T-cell (primary cell): ENCODE measurements around the gene TRPM1. TPM values are rescaled to one million over a fixed set of nuclear protein-coding genes. Genes with fewer than 3 reads are reported as not detected.

Experiments used
- ATAC-seq, 4 experiments: fragments of 200-7000 bp in 3 of 4; fragments of 150-1000 bp in 1 of 4; cut with Tn5 transposase; replicated peaks in 1 of 4; 1 replicate in 3 of 4; 2 replicates in 1 of 4; pipeline ENCODE4 v1.10.0; 2021; ENCODE audit warnings: moderate library complexity in 3 of 4, mild to moderate bottlenecking in 2 of 4, moderate number of reproducible peaks in 1 of 4
- CTCF ChIA-PET, 2 donors: fragments of 300-600 bp; sonication (Branson Sonifier 250); formaldehyde crosslinking; loops; one replicate each; lab custom pipeline; 2022; ENCODE audit warnings: antibody characterized with exemption in 2 of 2; lab: Charles Lee
- POLR2A ChIA-PET, 2 donors: fragments of 300-600 bp; sonication (Branson Sonifier 250); formaldehyde crosslinking; loops; one replicate each; lab custom pipeline; 2022; ENCODE audit warnings: antibody characterized with exemption in 2 of 2; lab: Charles Lee
- DNase-seq, 35 experiments: peaks; one replicate each; pipeline versions ENCODE4 v3.0.0 to v3.0.0-alpha.2; 2013 to 2023
- H3K27ac ChIP-seq: one replicate; pipeline ENCODE4 v1.5.1; 2013; ENCODE audit warnings: low read length
- H3K27me3 ChIP-seq, 2 experiments: replicated peaks in 1 of 2; 1 replicate in 1 of 2; 2 replicates in 1 of 2; pipeline versions ENCODE4 v1.6.1 to v1.7.0; 2013; ENCODE audit warnings: low read length in 1 of 2, mixed read lengths in 1 of 2; ENCODE audit not compliant: control insufficient read depth in 2 of 2, insufficient read depth in 2 of 2; ENCODE audit errors: extremely low read depth in 1 of 2
- H3K36me3 ChIP-seq, 2 donors: 1 replicate in 1 of 2; 2 replicates in 1 of 2; pipeline versions ENCODE4 v1.6.1 to v1.7.0; 2013; ENCODE audit warnings: low read length in 1 of 2; ENCODE audit not compliant: control insufficient read depth in 2 of 2, insufficient read depth in 1 of 2; ENCODE audit errors: extremely low read depth in 1 of 2
- H3K4me1 ChIP-seq, 2 experiments: 1 replicate in 1 of 2; 2 replicates in 1 of 2; pipeline versions ENCODE4 v1.6.1 to v1.7.0; 2013; ENCODE audit warnings: low read length in 2 of 2, mixed read lengths in 1 of 2; ENCODE audit not compliant: insufficient read depth in 2 of 2, control insufficient read depth in 1 of 2; ENCODE audit errors: extremely low read depth in 1 of 2
- H3K4me3 ChIP-seq, 2 donors: 1 replicate in 1 of 2; 2 replicates in 1 of 2; pipeline versions ENCODE4 v1.5.1 to v1.7.0; 2013; ENCODE audit warnings: mild to moderate bottlenecking in 2 of 2, low read length in 1 of 2, moderate library complexity in 1 of 2; ENCODE audit not compliant: control insufficient read depth in 1 of 2; ENCODE audit errors: extremely low read depth in 1 of 2
- H3K9me3 ChIP-seq: 2 replicates; pipeline ENCODE4 v1.7.0; 2013
- H3K27ac Mint-ChIP-seq, 2 donors: one replicate each; pipeline ENCODE4 v1.8.0; 2020 to 2021; ENCODE audit warnings: mild to moderate bottlenecking in 2 of 2, mixed read lengths in 2 of 2
- H3K27me3 Mint-ChIP-seq, 2 donors: one replicate each; pipeline ENCODE4 v1.8.0; 2021 to 2022; ENCODE audit warnings: mixed read lengths in 2 of 2
- H3K36me3 Mint-ChIP-seq: one replicate; pipeline ENCODE4 v1.8.0; 2021; ENCODE audit warnings: mixed read lengths
- H3K4me1 Mint-ChIP-seq, 3 donors: one replicate each; pipeline ENCODE4 v1.8.0; 2020 to 2022; ENCODE audit warnings: mixed read lengths in 3 of 3, mild to moderate bottlenecking in 1 of 3
- H3K4me3 Mint-ChIP-seq, 3 donors: one replicate each; pipeline ENCODE4 v1.8.0; 2020 to 2022; ENCODE audit warnings: mild to moderate bottlenecking in 3 of 3, mixed read lengths in 3 of 3, moderate library complexity in 3 of 3
- H3K9me3 Mint-ChIP-seq, 3 donors: one replicate each; pipeline ENCODE4 v1.8.0; 2020 to 2022; ENCODE audit warnings: mixed read lengths in 3 of 3
- WGBS: methylation state at CpG from one replicate; pipeline ENCODE4 v1.1.5; 2013; ENCODE audit warnings: missing lambda C conversion rate; ENCODE audit not compliant: insufficient coverage; 5-methylcytosine and 5-hydroxymethylcytosine counted together
- total RNA-seq, 35 experiments: library from RNA in 6 of 35; stranded (reverse) in 6 of 35; fragments of 120-200 nt in 1 of 35; gene quantifications; one replicate each; pipeline versions ENCODE4 v1.2.1 to v1.2.4 and lab custom pipeline; 2013 to 2026

Gene TRPM1
- total RNA-seq, result not detected
- total RNA-seq (2013), result not detected
- 0 to 0.09 (median 0) reads per million in 29 experiments for total RNA-seq (lab: John Stamatoyannopoulos, UW)

- H3K9me3 ChIP-seq, result no peaks in the 10 kb centered on the region
- ChIA-PET POLR2A (no interaction called here), CTCF (no interaction called here)
- H3K4me3 Mint-ChIP-seq, result no peak within 1 kb of the TSS
- H3K27me3 ChIP-seq, result peaks cover 0 to 11% of the 10 kb centered on the region in 2 experiments
- no peak within 1 kb of the TSS for H3K27ac Mint-ChIP-seq
- no peak within 1 kb of the TSS for H3K27ac ChIP-seq
- no peaks in the 10 kb centered on the region for H3K4me1 ChIP-seq
- ATAC-seq (no peak), DNase-seq (no peak)
- no peak within 1 kb of the TSS for H3K4me3 ChIP-seq
- H3K4me1 Mint-ChIP-seq, result peaks cover 0 to 2% (median 0%) of the 10 kb centered on the region in 3 donors
- H3K36me3 ChIP-seq, result no peaks in the 10 kb centered on the region
- peaks cover 0 to 3% of the 10 kb centered on the region in 2 donors for H3K27me3 Mint-ChIP-seq
- 88% methylated on average over 1 of the region's 5 CpGs for WGBS
- no peaks in the 10 kb centered on the region for H3K36me3 Mint-ChIP-seq
- H3K9me3 Mint-ChIP-seq, result no peaks in the 10 kb centered on the region
Observed at GRCh38 chr15:31101262-31102038, at the start of gene TRPM1. Gene TRPM1, minus strand, starts transcription at chr15:31101725. Its CDS starts 20,370 bp downstream, at chr15:31081355.

- ChIA-PET POLR2A (no interaction called here), CTCF (no interaction called here)
- no peak overlapping the region for H3K4me3 ChIP-seq
- Mint-ChIP-seq H3K4me3 (no peak overlapping the region), H3K27me3 (peaks cover 0 to 5% of the 10 kb centered on the region in 2 donors), H3K9me3 (no peaks in the 10 kb centered on the region), H3K27ac (no peak overlapping the region), H3K4me1 (no peaks in the 10 kb centered on the region), H3K36me3 (no peaks in the 10 kb centered on the region)
- H3K36me3 ChIP-seq, result no peaks in the 10 kb centered on the region
- no peak for ATAC-seq
- no peak overlapping the region for H3K27ac ChIP-seq
- H3K4me1 ChIP-seq, result peaks cover 0 to 4% of the 10 kb centered on the region in 2 experiments
- no peaks in the 10 kb centered on the region for H3K9me3 ChIP-seq
- WGBS, result 86% methylated on average over 6 of the region's 9 CpGs
- peaks cover 0 to 16% of the 10 kb centered on the region in 2 experiments for H3K27me3 ChIP-seq
- DNase-seq, result no peak
Observed at GRCh38 chr15:31150732-31151231, 49.3 kb upstream of the TRPM1 start.

GRCh38 chr15:31149987-31150386 lies 48.5 kb upstream of the TRPM1 start:
- no peak overlapping the region for H3K27ac ChIP-seq
- no peaks in the 10 kb centered on the region for H3K9me3 Mint-ChIP-seq
- H3K4me3 ChIP-seq, result no peak overlapping the region
- no peak overlapping the region for H3K27ac Mint-ChIP-seq
- H3K27me3 Mint-ChIP-seq, result peaks cover 0 to 5% of the 10 kb centered on the region in 2 donors
- H3K27me3 ChIP-seq, result peaks cover 0 to 16% of the 10 kb centered on the region in 2 experiments
- no peaks in the 10 kb centered on the region for H3K36me3 ChIP-seq
- CTCF ChIA-PET, result interaction anchor here in 1 of 2 donors (1.1 kb wide), 1 partner anchor 10 kb away, joined by 3 read pairs; no protein-coding TSS in a partner anchor
- H3K9me3 ChIP-seq, result no peaks in the 10 kb centered on the region
- DNase-seq (no peak), ATAC-seq (no peak)
- no peaks in the 10 kb centered on the region for H3K36me3 Mint-ChIP-seq
- H3K4me3 Mint-ChIP-seq, result no peak overlapping the region
- H3K4me1 ChIP-seq, result peaks cover 0 to 4% of the 10 kb centered on the region in 2 experiments
- 80% methylated on average over 1 of the region's 4 CpGs for WGBS
- POLR2A ChIA-PET, result no interaction called here
- H3K4me1 Mint-ChIP-seq, result no peaks in the 10 kb centered on the region

DNA sequence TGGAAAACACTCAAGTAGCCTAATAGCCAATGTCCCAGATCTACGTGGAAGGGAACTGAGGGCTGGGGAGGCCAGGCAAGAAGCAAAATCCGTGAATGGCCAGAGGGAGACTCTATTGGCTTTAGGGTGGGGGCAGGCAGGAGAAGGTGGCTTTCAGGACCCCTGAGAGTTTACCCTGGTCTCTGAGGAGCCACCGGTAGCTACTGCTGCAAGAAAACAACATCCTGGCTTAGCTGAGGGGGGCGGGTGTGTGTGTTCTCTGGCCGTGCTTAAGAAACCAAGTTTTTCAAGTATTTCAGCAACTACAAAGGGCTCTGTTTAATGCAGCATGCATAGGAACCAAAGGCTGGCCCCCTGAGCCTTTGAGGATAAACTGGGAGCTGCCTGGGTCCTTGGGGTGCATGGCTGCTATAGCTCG lies 47.6 kb upstream of the TRPM1 start:
- Histone ChIP-seq H3K9me3 (no peaks in the 10 kb centered on the region), H3K27ac (no peak overlapping the region), H3K4me3 (no peak overlapping the region), H3K4me1 (peaks cover 0 to 4% of the 10 kb centered on the region in 2 experiments), H3K27me3 (peaks cover 0 to 16% of the 10 kb centered on the region in 2 experiments), H3K36me3 (no peaks in the 10 kb centered on the region)
- 40% methylated on average over 5 of the region's 6 CpGs for WGBS
- Mint-ChIP-seq H3K9me3 (no peaks in the 10 kb centered on the region), H3K4me1 (no peaks in the 10 kb centered on the region), H3K4me3 (no peak overlapping the region), H3K27ac (no peak overlapping the region), H3K36me3 (no peaks in the 10 kb centered on the region), H3K27me3 (peaks cover 0 to 5% of the 10 kb centered on the region in 2 donors)
- no peak for DNase-seq
- ChIA-PET POLR2A (no interaction called here), CTCF (interaction anchor here (1.1 to 1.4 kb wide), 2 partner anchors 11 to 21 kb away, joined by 3 read pairs; no protein-coding TSS in a partner anchor)
- no peak for ATAC-seq

DNA sequence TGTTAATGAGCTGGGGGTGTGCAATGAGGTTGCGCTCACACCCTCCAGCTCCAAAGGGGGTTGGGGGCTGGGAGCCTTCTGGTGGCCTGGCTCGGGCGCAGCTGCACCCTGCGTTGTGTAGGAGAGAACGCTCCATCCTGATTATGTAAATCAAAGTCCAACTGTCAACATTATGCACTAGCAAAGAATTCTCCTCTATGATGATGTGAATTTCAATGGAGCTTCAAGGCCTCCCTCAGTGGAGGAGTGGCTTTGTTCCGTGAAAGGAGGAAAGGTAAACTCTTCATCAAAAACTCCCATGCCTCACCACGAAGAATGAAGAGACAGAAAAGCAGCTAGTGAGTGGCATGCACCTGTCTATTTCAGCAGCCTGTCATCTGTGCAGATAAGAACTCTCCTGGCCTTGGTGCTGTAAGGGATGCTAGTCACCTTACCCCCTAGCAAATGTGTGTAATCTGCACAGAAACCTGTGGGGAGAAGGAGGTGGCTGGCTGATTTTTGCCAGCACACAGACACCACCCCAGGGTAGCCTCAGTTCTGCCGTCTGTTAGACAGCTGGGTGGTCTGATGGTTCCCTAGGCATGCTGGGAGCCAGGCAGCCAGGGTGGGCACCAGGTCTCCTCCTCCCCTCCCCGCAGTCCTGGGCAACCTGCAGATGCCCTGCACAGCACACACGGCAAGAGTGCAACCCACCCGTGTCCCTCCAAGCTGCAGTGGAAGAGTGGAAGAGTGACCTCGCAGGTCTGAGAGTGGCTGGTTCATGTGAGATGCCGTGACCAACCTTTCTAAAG lies 47.0 kb upstream of the TRPM1 start:
- no peak for ATAC-seq
- H3K36me3 Mint-ChIP-seq, result no peaks in the 10 kb centered on the region
- Histone ChIP-seq H3K4me3 (no peak overlapping the region), H3K4me1 (peaks cover 0 to 4% of the 10 kb centered on the region in 2 experiments), H3K27ac (no peak overlapping the region), H3K36me3 (no peaks in the 10 kb centered on the region), H3K27me3 (peaks cover 0 to 16% of the 10 kb centered on the region in 2 experiments), H3K9me3 (no peaks in the 10 kb centered on the region)
- no peak for DNase-seq
- peaks cover 0 to 5% of the 10 kb centered on the region in 2 donors for H3K27me3 Mint-ChIP-seq
- no peaks in the 10 kb centered on the region for H3K9me3 Mint-ChIP-seq
- ChIA-PET POLR2A (no interaction called here), CTCF (interaction anchor here (0.6 to 1.4 kb wide), 3 partner anchors 11 to 146 kb away, joined by 3 read pairs; no protein-coding TSS in a partner anchor)
- no peak overlapping the region for H3K27ac Mint-ChIP-seq
- 53% methylated on average over 2 of the region's 13 CpGs for WGBS
- no peaks in the 10 kb centered on the region for H3K4me1 Mint-ChIP-seq
- H3K4me3 Mint-ChIP-seq, result no peak overlapping the region

- Mint-ChIP-seq H3K36me3 (no peaks in the 10 kb centered on the region), H3K27me3 (peaks cover 0 to 5% of the 10 kb centered on the region in 2 donors), H3K4me1 (no peaks in the 10 kb centered on the region), H3K9me3 (no peaks in the 10 kb centered on the region), H3K4me3 (no peak overlapping the region), H3K27ac (no peak overlapping the region)
- ATAC-seq, result no peak
- WGBS, result no CpG with 5 or more reads among the region's 4 CpGs
- Histone ChIP-seq H3K27ac (no peak overlapping the region), H3K4me3 (no peak overlapping the region), H3K36me3 (no peaks in the 10 kb centered on the region), H3K4me1 (peaks cover 0 to 4% of the 10 kb centered on the region in 2 experiments), H3K27me3 (peaks cover 0 to 16% of the 10 kb centered on the region in 2 experiments), H3K9me3 (no peaks in the 10 kb centered on the region)
- no peak for DNase-seq
- ChIA-PET CTCF (interaction anchor here in 1 of 2 donors (1.4 kb wide), 1 partner anchor 20 kb away, joined by 3 read pairs; no protein-coding TSS in a partner anchor), POLR2A (no interaction called here)
Observed at GRCh38 chr15:31147944-31148296, 46.4 kb upstream of the TRPM1 start.
